Upper lobe of left lung (tissue), 6 donors: Measurements from ENCODE around the gene STAT4. TPM values are rescaled to one million over a fixed set of nuclear protein-coding genes. Genes with fewer than 3 reads are reported as not detected.

Experiments
- ATAC-seq, 2 donors: fragments of 200-7000 bp; cut with Tn5 transposase; one replicate each; pipeline ENCODE4 v1.9.1; 2022; ENCODE audit warnings: mild to moderate bottlenecking in 2 of 2, moderate library complexity in 2 of 2; ENCODE audit not compliant: low FRiP score in 2 of 2
- DNase-seq, 2 donors: peaks; one replicate each; pipeline ENCODE4 v3.0.0-alpha.2; 2019 to 2020
- H3K27ac ChIP-seq, 4 donors: fragments of 200-600 bp; sonication (generic); one replicate each; pipeline ENCODE4 v1.5.1; 2016 to 2019
- H3K27me3 ChIP-seq, 4 donors: fragments of 200-600 bp; sonication (generic); one replicate each; pipeline ENCODE4 v1.5.1; 2017 to 2019
- H3K36me3 ChIP-seq, 4 donors: fragments of 200-600 bp; sonication (generic); one replicate each; pipeline ENCODE4 v1.5.1; 2016 to 2019
- H3K4me1 ChIP-seq, 4 donors: fragments of 200-600 bp; sonication (generic); one replicate each; pipeline ENCODE4 v1.5.1; 2018 to 2019
- H3K4me3 ChIP-seq, 4 donors: fragments of 200-600 bp; sonication (generic); one replicate each; pipeline ENCODE4 v1.5.1; 2017 to 2019; ENCODE audit warnings: mild to moderate bottlenecking in 2 of 4, moderate library complexity in 1 of 4
- H3K9me3 ChIP-seq, 4 donors: fragments of 200-600 bp; sonication (generic); one replicate each; pipeline ENCODE4 v1.5.1; 2018 to 2019
- CTCF ChIP-seq, 6 experiments: fragments of 450-650 bp in 4 of 6; fragments of 200-600 bp in 2 of 6; sonication (generic) in 2 of 6; IDR thresholded peaks; one replicate each; pipeline ENCODE4 v1.5.1; 2016 to 2019; ENCODE audit warnings: antibody characterized with exemption in 6 of 6
- EP300 ChIP-seq, 4 donors: sonication (generic); formaldehyde crosslinking; IDR thresholded peaks; one replicate each; pipeline ENCODE4 v1.5.1; 2017; ENCODE audit warnings: antibody characterized with exemption in 4 of 4, control low read depth in 2 of 4
- POLR2A ChIP-seq, 4 donors: fragments of 450-650 bp; IDR thresholded peaks; one replicate each; pipeline ENCODE4 v1.5.1; 2016 to 2017; ENCODE audit warnings: antibody characterized with exemption in 4 of 4, mild to moderate bottlenecking in 2 of 4
- POLR2AphosphoS5 ChIP-seq, 2 donors: sonication (generic); formaldehyde crosslinking; IDR thresholded peaks; one replicate each; pipeline ENCODE4 v1.5.1; 2017; ENCODE audit warnings: antibody characterized with exemption in 2 of 2
- WGBS, 2 donors: methylation state at CpG; one replicate each; pipeline ENCODE4 v1.1.5; 2017 to 2018; 5-methylcytosine and 5-hydroxymethylcytosine counted together
- total RNA-seq, 6 donors: library from RNA; depleted of rRNA in 4 of 6; stranded (reverse); fragments of >200 nt in 4 of 6; gene quantifications; one replicate each; pipeline versions ENCODE4 v1.1.0 to v1.2.1, GENCODE V29; 2016 to 2021
- donor health status: DM: no; HTN: no; CAD: no; lungs with moderate emphysema.
- donor health status: DM: no; HTN: yes; CAD: no; lungs with severe emphysema.

The STAT4 gene
- total RNA-seq, 6 donors from 2014 or later, result 3.6 to 11.9 (median 6.0) TPM

- TF ChIP-seq EP300 (IDR thresholded peaks at IDR 0.05) (no peak), CTCF (IDR thresholded peaks at IDR 0.05) (no peak), POLR2A (IDR thresholded peaks at IDR 0.05) (no peak), POLR2AphosphoS5 (IDR thresholded peaks at IDR 0.05) (no peak)
- H3K4me1 ChIP-seq, result no peaks in the 10 kb centered on the region
- no peak for ATAC-seq
- H3K9me3 ChIP-seq, result no peaks in the 10 kb centered on the region
- no peaks in the 10 kb centered on the region for H3K36me3 ChIP-seq
- DNase-seq, result no peak
- H3K27ac ChIP-seq, result no peak overlapping the region
- 86 to 96% methylated on average over 1 of the region's 1 CpG for WGBS, 2 donors
- H3K4me3 ChIP-seq, result no peak overlapping the region
- H3K27me3 ChIP-seq, result no peaks in the 10 kb centered on the region
These were observed 7.0 kb downstream of the STAT4 start for GRCh38 chr2:191143791-191144190.

GRCh38 chr2:191128911-191129304, 21.9 kb downstream of the STAT4 start:
- no peak overlapping the region for H3K4me3 ChIP-seq
- H3K27ac ChIP-seq, result no peak overlapping the region
- ATAC-seq (no peak), DNase-seq (no peak)
- H3K4me1 ChIP-seq, result no peaks in the 10 kb centered on the region
- no peaks in the 10 kb centered on the region for H3K9me3 ChIP-seq
- H3K27me3 ChIP-seq, result no peaks in the 10 kb centered on the region
- TF ChIP-seq POLR2AphosphoS5 (IDR thresholded peaks at IDR 0.05), result no peak
- no peak for TF ChIP-seq CTCF (IDR thresholded peaks at IDR 0.05)
- no peak for TF ChIP-seq POLR2A (IDR thresholded peaks at IDR 0.05)
- TF ChIP-seq EP300 (IDR thresholded peaks at IDR 0.05), result no peak
- H3K36me3 ChIP-seq, result no peaks in the 10 kb centered on the region
- 55 to 67% methylated on average over 2 of the region's 2 CpGs for WGBS, 2 donors

GRCh38 chr2:191128172-191128910, 22.5 kb downstream of the STAT4 start:
- H3K4me3 ChIP-seq, result no peak overlapping the region
- DNase-seq, result no peak

GRCh38 chr2:191127235-191127634, 23.6 kb downstream of the STAT4 start:
- no peaks in the 10 kb centered on the region for H3K36me3 ChIP-seq
- TF ChIP-seq CTCF (IDR thresholded peaks at IDR 0.05) (no peak), POLR2A (IDR thresholded peaks at IDR 0.05) (no peak), EP300 (IDR thresholded peaks at IDR 0.05) (no peak), POLR2AphosphoS5 (IDR thresholded peaks at IDR 0.05) (no peak)
- DNase-seq (no peak), ATAC-seq (no peak)
- no peaks in the 10 kb centered on the region for H3K27me3 ChIP-seq
- WGBS, 2 donors, result 83 to 89% methylated on average over 3 of the region's 3 CpGs
- H3K9me3 ChIP-seq, result no peaks in the 10 kb centered on the region
- no peak overlapping the region for H3K27ac ChIP-seq
- no peak overlapping the region for H3K4me3 ChIP-seq
- H3K4me1 ChIP-seq, result no peaks in the 10 kb centered on the region

More at GRCh38 chr2:191128172-191128910, 22.5 kb downstream of the STAT4 start:
- no peaks in the 10 kb centered on the region for H3K9me3 ChIP-seq
- H3K4me1 ChIP-seq, result no peaks in the 10 kb centered on the region
- no peaks in the 10 kb centered on the region for H3K27me3 ChIP-seq
- TF ChIP-seq CTCF (IDR thresholded peaks at IDR 0.05) (no peak), EP300 (IDR thresholded peaks at IDR 0.05) (no peak), POLR2AphosphoS5 (IDR thresholded peaks at IDR 0.05) (no peak), POLR2A (IDR thresholded peaks at IDR 0.05) (no peak)
- no peak overlapping the region for H3K27ac ChIP-seq
- 51 to 60% methylated on average over 8 of the region's 8 CpGs for WGBS, 2 donors
- ATAC-seq, result no peak
- H3K36me3 ChIP-seq, result no peaks in the 10 kb centered on the region
